ENCODE measurements around the gene TNFRSF14.

Gene TNFRSF14

GRCh38 chr1:2604844-2605508 lies 48.8 kb downstream of the TNFRSF14 start:
- DNase-seq = no peak

- DNase-seq = no peak
These were observed 49.6 kb downstream of the TNFRSF14 start for GRCh38 chr1:2605509-2606395.

- no peak for DNase-seq
These were observed 50.3 kb downstream of the TNFRSF14 start for GRCh38 chr1:2606396-2606880.

GRCh38 chr1:2606881-2607621 lies 50.9 kb downstream of the TNFRSF14 start:
- DNase-seq = no peak

- DNase-seq = no peak
These were observed 51.5 kb downstream of the TNFRSF14 start for GRCh38 chr1:2607641-2608091.

GRCh38 chr1:2609319-2610035 lies 53.3 kb downstream of the TNFRSF14 start:
- DNase-seq = no peak

- no peak for DNase-seq
These were observed 54.1 kb downstream of the TNFRSF14 start for GRCh38 chr1:2610036-2610959.

GRCh38 chr1:2611031-2611501 lies 54.9 kb downstream of the TNFRSF14 start:
- peak; percentile 64 for DNase-seq

GRCh38 chr1:2611621-2612437 lies 55.7 kb downstream of the TNFRSF14 start:
- DNase-seq = no peak

- DNase-seq = no peak
These were observed 56.6 kb downstream of the TNFRSF14 start for GRCh38 chr1:2612591-2613365.

Measured in femur (tissue), 1 donor.